ENCODE measurements around the gene FBXO31.

The FBXO31 gene

GRCh38 chr16:87284183-87284582 is 99.4 kb downstream of the FBXO31 start:
- no peak for TF ChIP-seq CTCF (IDR thresholded peaks at IDR 0.05; ENCODE audit: poor library complexity, severe bottlenecking)
- no peak for DNase-seq (ENCODE audit: low spot score)
- Histone ChIP-seq H3K27me3 (ENCODE audit: insufficient read depth, poor library complexity, severe bottlenecking) (no peaks in the 10 kb centered on the region), H3K4me3 (ENCODE audit: severe bottlenecking) (no peak overlapping the region), H3K36me3 (ENCODE audit: low read depth) (no peaks in the 10 kb centered on the region), H3K9me3 (ENCODE audit: severe bottlenecking) (peaks cover 2% of the 10 kb centered on the region), H3K27ac (ENCODE audit: poor library complexity, severe bottlenecking) (no peak overlapping the region), H3K4me1 (ENCODE audit: insufficient read depth, poor library complexity, severe bottlenecking) (no peaks in the 10 kb centered on the region)
- ATAC-seq (ENCODE audit: low read depth): no peak

GRCh38 chr16:87279094-87279658 is 104.4 kb downstream of the FBXO31 start:
- no peak overlapping the region for H3K4me3 ChIP-seq (ENCODE audit: severe bottlenecking)
- no peaks in the 10 kb centered on the region for H3K27me3 ChIP-seq (ENCODE audit: insufficient read depth, poor library complexity, severe bottlenecking)
- H3K27ac ChIP-seq (ENCODE audit: poor library complexity, severe bottlenecking): no peak overlapping the region
- peaks cover 3% of the 10 kb centered on the region for H3K4me1 ChIP-seq (ENCODE audit: insufficient read depth, poor library complexity, severe bottlenecking)
- no peaks in the 10 kb centered on the region for H3K36me3 ChIP-seq (ENCODE audit: low read depth)
- no peak for DNase-seq (ENCODE audit: low spot score)
- no peak for TF ChIP-seq CTCF (IDR thresholded peaks at IDR 0.05; ENCODE audit: poor library complexity, severe bottlenecking)
- no peaks in the 10 kb centered on the region for H3K9me3 ChIP-seq (ENCODE audit: severe bottlenecking)
- ATAC-seq (ENCODE audit: low read depth): no peak

- ATAC-seq (ENCODE audit: low read depth) (peak; percentile 96), DNase-seq (ENCODE audit: low spot score) (no peak)
- H3K27ac ChIP-seq (ENCODE audit: poor library complexity, severe bottlenecking): no peak overlapping the region
- no peaks in the 10 kb centered on the region for H3K9me3 ChIP-seq (ENCODE audit: severe bottlenecking)
- no peaks in the 10 kb centered on the region for H3K36me3 ChIP-seq (ENCODE audit: low read depth)
- peaks cover 3% of the 10 kb centered on the region for H3K4me1 ChIP-seq (ENCODE audit: insufficient read depth, poor library complexity, severe bottlenecking)
- TF ChIP-seq CTCF (IDR thresholded peaks at IDR 0.05; ENCODE audit: poor library complexity, severe bottlenecking): peak; percentile 91
- H3K4me3 ChIP-seq (ENCODE audit: severe bottlenecking): no peak overlapping the region
- H3K27me3 ChIP-seq (ENCODE audit: insufficient read depth, poor library complexity, severe bottlenecking): no peaks in the 10 kb centered on the region
Observed at GRCh38 chr16:87278191-87279093, 105.1 kb downstream of the FBXO31 start.
